ENCODE results near the gene TMED4.

TMED4 gene

DNA sequence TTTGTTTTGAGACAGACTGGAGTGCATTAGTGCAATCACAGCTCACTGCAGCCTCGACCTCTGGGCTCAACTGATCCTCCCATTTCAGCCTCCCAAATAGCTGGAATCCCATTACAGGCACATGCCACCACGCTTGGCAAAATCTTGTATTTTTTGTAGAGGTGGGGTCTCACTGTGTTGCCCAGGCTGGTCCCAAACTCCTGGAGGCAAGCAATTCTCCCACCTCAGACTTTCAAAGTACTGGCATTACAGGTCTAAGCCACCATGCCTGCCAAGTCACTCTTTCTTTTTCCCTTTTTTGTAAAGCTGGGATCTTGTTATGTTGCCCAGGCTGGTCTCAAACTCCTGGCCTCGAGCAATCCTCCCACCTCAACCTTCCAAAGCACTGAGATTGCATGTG is 32.6 kb downstream of the TMED4 start:
- peaks cover 28% of the 10 kb centered on the region for H3K27me3 ChIP-seq (ENCODE audit: low read depth, low read length)
- TF ChIP-seq, protein P1, sequence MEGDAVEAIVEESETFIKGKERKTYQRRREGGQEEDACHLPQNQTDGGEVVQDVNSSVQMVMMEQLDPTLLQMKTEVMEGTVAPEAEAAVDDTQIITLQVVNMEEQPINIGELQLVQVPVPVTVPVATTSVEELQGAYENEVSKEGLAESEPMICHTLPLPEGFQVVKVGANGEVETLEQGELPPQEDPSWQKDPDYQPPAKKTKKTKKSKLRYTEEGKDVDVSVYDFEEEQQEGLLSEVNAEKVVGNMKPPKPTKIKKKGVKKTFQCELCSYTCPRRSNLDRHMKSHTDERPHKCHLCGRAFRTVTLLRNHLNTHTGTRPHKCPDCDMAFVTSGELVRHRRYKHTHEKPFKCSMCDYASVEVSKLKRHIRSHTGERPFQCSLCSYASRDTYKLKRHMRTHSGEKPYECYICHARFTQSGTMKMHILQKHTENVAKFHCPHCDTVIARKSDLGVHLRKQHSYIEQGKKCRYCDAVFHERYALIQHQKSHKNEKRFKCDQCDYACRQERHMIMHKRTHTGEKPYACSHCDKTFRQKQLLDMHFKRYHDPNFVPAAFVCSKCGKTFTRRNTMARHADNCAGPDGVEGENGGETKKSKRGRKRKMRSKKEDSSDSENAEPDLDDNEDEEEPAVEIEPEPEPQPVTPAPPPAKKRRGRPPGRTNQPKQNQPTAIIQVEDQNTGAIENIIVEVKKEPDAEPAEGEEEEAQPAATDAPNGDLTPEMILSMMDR (IDR thresholded peaks at IDR 0.05; ENCODE audit: low read depth, low read length) = no peak
- H3K4me2 ChIP-seq (ENCODE audit: low read length) = no peak overlapping the region
- no peak overlapping the region for H2AFZ ChIP-seq (ENCODE audit: low read depth, low read length)
- H3K4me3 ChIP-seq (ENCODE audit: low read length) = no peak overlapping the region
- H3K4me1 ChIP-seq (ENCODE audit: low read length) = no peaks in the 10 kb centered on the region
- H3K9ac ChIP-seq (ENCODE audit: low read length) = no peak overlapping the region
- no peaks in the 10 kb centered on the region for H3K79me2 ChIP-seq (ENCODE audit: low read length)
- no peaks in the 10 kb centered on the region for H3K9me3 ChIP-seq (ENCODE audit: insufficient read depth, low read length)
- no peaks in the 10 kb centered on the region for H3K36me3 ChIP-seq (replicated peaks; ENCODE audit: low read depth, low read length)
- no peak overlapping the region for H3K27ac ChIP-seq (ENCODE audit: low read length)
- no peaks in the 10 kb centered on the region for H4K20me1 ChIP-seq (ENCODE audit: insufficient read depth, low read length)

DNA sequence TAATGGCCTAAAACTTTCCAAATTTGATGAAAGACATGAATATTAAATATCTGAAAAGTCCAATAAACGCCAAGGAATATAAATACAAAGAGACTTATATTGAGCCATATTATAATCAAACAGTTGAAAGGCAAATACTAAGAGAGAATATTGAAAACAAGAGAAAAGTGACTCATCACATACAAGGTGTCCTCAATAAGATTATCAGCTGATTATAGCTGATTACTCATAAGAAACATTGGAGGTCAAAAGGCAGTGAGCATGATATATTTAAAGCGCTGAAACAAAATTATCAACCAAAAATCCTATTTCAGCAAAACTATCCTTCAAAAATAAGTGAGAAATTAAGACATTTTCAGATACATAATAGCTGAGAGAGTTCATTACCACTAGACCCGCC is 33.1 kb downstream of the TMED4 start:
- Histone ChIP-seq H3K9me3 (ENCODE audit: insufficient read depth, low read length) (no peaks in the 10 kb centered on the region), H3K36me3 (replicated peaks; ENCODE audit: low read depth, low read length) (no peaks in the 10 kb centered on the region), H3K27ac (ENCODE audit: low read length) (no peak overlapping the region), H3K4me2 (ENCODE audit: low read length) (no peak overlapping the region), H3K4me1 (ENCODE audit: low read length) (no peaks in the 10 kb centered on the region), H3K79me2 (ENCODE audit: low read length) (no peaks in the 10 kb centered on the region), H3K9ac (ENCODE audit: low read length) (no peak overlapping the region), H4K20me1 (ENCODE audit: insufficient read depth, low read length) (no peaks in the 10 kb centered on the region), H3K27me3 (ENCODE audit: low read depth, low read length) (peaks cover 28% of the 10 kb centered on the region), H3K4me3 (ENCODE audit: low read length) (no peak overlapping the region), H2AFZ (ENCODE audit: low read depth, low read length) (no peak overlapping the region)
- TF ChIP-seq, protein P1 (IDR thresholded peaks at IDR 0.05; ENCODE audit: low read depth, low read length) = no peak
- TF ChIP-seq EZH2phosphoT487 (IDR thresholded peaks at IDR 0.05; ENCODE audit: low read depth) = no peak

DNA sequence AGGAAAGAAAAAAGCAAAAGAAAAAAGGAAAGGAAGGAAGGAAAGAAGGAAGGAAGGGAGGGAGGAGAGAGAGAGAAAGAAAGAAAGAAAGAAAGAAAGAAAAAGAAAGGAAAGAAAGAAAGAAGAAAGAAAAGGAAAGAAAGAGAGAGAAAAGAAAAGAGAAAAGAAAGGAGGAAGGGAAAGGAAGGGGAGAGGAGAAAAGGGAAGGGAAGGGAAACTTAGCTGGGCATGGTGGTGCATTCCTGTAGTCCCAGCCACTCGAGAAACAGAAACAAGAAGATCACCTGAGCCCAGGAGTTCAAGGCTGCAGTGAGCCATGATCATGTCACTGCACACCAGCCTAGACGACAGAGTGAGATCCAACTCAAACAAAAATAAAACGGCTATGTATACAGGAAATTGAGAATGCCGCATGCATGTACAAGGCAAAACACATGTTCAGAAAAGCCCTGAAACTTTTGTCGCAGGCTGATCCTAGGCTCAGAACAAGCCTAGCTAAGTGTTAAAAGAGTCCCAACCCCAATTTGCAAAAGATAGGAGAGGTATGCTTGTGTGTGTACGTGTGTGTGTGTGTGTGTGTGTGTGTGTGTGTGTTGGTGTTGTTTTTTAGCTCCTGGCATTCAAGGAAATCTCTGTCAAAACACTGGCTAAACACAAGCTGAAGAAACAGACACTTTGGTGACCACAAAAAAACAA is 34.3 kb downstream of the TMED4 start:
- Histone ChIP-seq H3K9me3 (ENCODE audit: insufficient read depth, low read length) (no peaks in the 10 kb centered on the region), H3K36me3 (replicated peaks; ENCODE audit: low read depth, low read length) (no peaks in the 10 kb centered on the region), H4K20me1 (ENCODE audit: insufficient read depth, low read length) (no peaks in the 10 kb centered on the region), H2AFZ (ENCODE audit: low read depth, low read length) (no peak overlapping the region), H3K79me2 (ENCODE audit: low read length) (no peaks in the 10 kb centered on the region), H3K4me1 (ENCODE audit: low read length) (no peaks in the 10 kb centered on the region), H3K9ac (ENCODE audit: low read length) (no peak overlapping the region), H3K27me3 (ENCODE audit: low read depth, low read length) (peaks cover 28% of the 10 kb centered on the region), H3K27ac (ENCODE audit: low read length) (no peak overlapping the region), H3K4me3 (ENCODE audit: low read length) (no peak overlapping the region), H3K4me2 (ENCODE audit: low read length) (no peak overlapping the region)
- no peak for TF ChIP-seq EZH2phosphoT487 (IDR thresholded peaks at IDR 0.05; ENCODE audit: low read depth)

DNA sequence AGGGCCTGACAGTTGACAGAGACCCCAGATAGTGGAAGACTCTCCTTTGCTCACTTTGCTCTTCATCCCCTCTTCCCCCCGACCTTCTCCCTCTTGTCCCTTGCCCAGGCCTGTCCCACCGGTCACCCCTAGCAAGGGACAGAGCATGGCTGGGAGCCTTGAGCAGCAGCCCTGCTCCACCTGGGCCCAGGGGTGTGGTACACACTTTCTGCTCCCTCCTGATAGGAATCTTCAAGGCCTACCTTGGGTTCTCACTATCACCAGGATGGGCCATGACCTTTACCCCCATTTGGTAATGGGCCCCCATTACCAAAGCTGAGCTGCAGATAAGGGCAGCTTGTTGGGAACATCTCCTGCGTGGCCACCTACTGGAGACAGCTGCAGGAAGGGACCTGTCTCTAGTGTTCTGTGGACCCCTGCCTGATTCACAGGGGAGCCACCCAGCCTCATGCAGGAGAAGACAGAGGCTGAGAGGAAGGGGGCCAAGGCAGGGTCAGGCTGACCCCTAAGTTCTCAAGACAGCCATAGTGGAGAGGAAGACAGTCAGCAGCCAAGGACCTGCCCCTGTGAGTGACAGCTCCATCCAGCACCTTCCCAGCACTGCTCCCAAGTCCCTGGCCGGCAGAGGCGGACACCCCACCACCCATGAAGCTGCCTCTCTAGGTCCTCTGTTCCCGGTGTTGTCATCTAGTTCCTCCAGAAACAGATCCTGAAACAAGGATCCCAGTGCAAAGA is 40.0 kb downstream of the TMED4 start:
- H3K4me1 ChIP-seq (ENCODE audit: low read length) = no peaks in the 10 kb centered on the region
- H3K4me3 ChIP-seq (ENCODE audit: low read length) = no peak overlapping the region
- H4K20me1 ChIP-seq (ENCODE audit: insufficient read depth, low read length) = no peaks in the 10 kb centered on the region
- no peaks in the 10 kb centered on the region for H3K9me3 ChIP-seq (ENCODE audit: insufficient read depth, low read length)
- no peak overlapping the region for H3K9ac ChIP-seq (ENCODE audit: low read length)
- H3K27ac ChIP-seq (ENCODE audit: low read length) = no peak overlapping the region
- no peak overlapping the region for H2AFZ ChIP-seq (ENCODE audit: low read depth, low read length)
- no peaks in the 10 kb centered on the region for H3K27me3 ChIP-seq (ENCODE audit: low read depth, low read length)
- no peaks in the 10 kb centered on the region for H3K36me3 ChIP-seq (replicated peaks; ENCODE audit: low read depth, low read length)
- TF ChIP-seq, protein P1 (IDR thresholded peaks at IDR 0.05; ENCODE audit: low read depth, low read length) = no peak
- TF ChIP-seq EZH2phosphoT487 (IDR thresholded peaks at IDR 0.05; ENCODE audit: low read depth) = no peak
- H3K4me2 ChIP-seq (ENCODE audit: low read length) = no peak overlapping the region
- no peaks in the 10 kb centered on the region for H3K79me2 ChIP-seq (ENCODE audit: low read length)

Measured in OCI-LY3 (cell line).